ENCODE measurements around the gene WDR27.

DNA sequence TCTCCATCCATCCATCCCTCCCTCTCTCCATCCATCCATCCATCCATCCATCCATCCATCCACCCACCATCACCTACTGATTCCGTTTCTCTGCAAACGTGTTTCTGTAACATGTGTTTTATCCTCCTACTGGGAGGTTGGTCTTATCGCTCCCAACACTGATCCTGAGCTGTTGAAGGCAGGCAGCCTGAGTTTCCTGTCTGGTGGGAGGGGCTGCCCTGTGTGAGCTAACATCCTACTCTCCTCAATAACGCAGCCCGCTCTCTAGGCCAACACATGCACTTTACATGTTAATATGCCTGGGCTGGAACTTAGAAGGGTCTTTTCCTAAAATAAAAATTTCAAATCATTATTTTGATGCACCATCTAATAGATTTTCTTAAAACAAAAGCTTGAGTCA is 126.5 kb downstream of the WDR27 start:
- TF ChIP-seq, protein P1, sequence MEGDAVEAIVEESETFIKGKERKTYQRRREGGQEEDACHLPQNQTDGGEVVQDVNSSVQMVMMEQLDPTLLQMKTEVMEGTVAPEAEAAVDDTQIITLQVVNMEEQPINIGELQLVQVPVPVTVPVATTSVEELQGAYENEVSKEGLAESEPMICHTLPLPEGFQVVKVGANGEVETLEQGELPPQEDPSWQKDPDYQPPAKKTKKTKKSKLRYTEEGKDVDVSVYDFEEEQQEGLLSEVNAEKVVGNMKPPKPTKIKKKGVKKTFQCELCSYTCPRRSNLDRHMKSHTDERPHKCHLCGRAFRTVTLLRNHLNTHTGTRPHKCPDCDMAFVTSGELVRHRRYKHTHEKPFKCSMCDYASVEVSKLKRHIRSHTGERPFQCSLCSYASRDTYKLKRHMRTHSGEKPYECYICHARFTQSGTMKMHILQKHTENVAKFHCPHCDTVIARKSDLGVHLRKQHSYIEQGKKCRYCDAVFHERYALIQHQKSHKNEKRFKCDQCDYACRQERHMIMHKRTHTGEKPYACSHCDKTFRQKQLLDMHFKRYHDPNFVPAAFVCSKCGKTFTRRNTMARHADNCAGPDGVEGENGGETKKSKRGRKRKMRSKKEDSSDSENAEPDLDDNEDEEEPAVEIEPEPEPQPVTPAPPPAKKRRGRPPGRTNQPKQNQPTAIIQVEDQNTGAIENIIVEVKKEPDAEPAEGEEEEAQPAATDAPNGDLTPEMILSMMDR (IDR thresholded peaks at IDR 0.05) = no peak
- TF ChIP-seq POLR2A (IDR thresholded peaks at IDR 0.05) (no peak), POLR2AphosphoS5 (IDR thresholded peaks at IDR 0.05) (no peak), EP300 (IDR thresholded peaks at IDR 0.05) (no peak)

All from sigmoid colon (tissue), 4 donors.